ENCODE measurements around the gene THRA. TPM values are rescaled to one million over a fixed set of nuclear protein-coding genes. Genes with fewer than 3 reads are reported as not detected.

The THRA gene
- total and polyA plus RNA-seq, 2 of the 8 experiments (the other 6 are each of a cell fraction or from before 2014, with no cell fraction given): 6.4 to 10.2 TPM

- DNase-seq (ENCODE audit: low read depth in 1 of 2, low spot score in 2 of 2) (no peak), FAIRE-seq (no peak)
- H3K14ac ChIP-seq (ENCODE audit: insufficient read length): no peak within 1 kb of the TSS
- H3K36me3 ChIP-seq (ENCODE audit: control insufficient read depth in 2 of 4, insufficient read depth in 4 of 4, low read length in 3 of 4): peaks cover 0 to 3% (median 0%) of the 10 kb centered on the region in 4 experiments; a peak in 2 of 8 replicates
- no peak within 1 kb of the TSS for H3K23ac ChIP-seq (ENCODE audit: insufficient read length)
- H3K23me2 ChIP-seq (ENCODE audit: low read depth, low read length): no peaks in the 10 kb centered on the region; the same call in 1 of the 2 replicates
- peak within 1 kb of the TSS; percentile 10; the same call in 1 of the 2 replicates for H3K27ac ChIP-seq (ENCODE audit: low read depth, low read length)
- no peak for TF ChIP-seq CHD2 (IDR thresholded peaks at IDR 0.05; ENCODE audit: low read length)
- TF ChIP-seq BCL11A (IDR thresholded peaks at IDR 0.05; ENCODE audit: low read depth in 2 of 2, low read length in 2 of 2): no peak
- TF ChIP-seq CEBPB (IDR thresholded peaks at IDR 0.05; ENCODE audit: low read depth, low read length): no peak
- H2AK5ac ChIP-seq (ENCODE audit: low read depth, low read length): 0 out of 2 replicates have a peak within 1 kb of the TSS, but pooled peaks have one; percentile 65
- no peak within 1 kb of the TSS for H3K56ac ChIP-seq (replicated peaks; ENCODE audit: insufficient read length, low read depth, low read length)
- peaks cover 0 to 27% (median 18%) of the 10 kb centered on the region in 4 experiments; a peak in 6 of 7 replicates for H3K4me1 ChIP-seq (replicated peaks in 1 of 4; ENCODE audit: control insufficient read depth in 3 of 4, insufficient read depth in 4 of 4, low read length in 3 of 4)
- H3K4me2 ChIP-seq (ENCODE audit: insufficient read depth in 1 of 2, low read depth in 2 of 2, low read length in 2 of 2): no peak within 1 kb of the TSS
- peak within 1 kb of the TSS; percentile 11 for H4K5ac ChIP-seq (ENCODE audit: insufficient read length, low read depth, low read length)
- H3K9ac ChIP-seq (replicated peaks in 1 of 4; ENCODE audit: extremely low read depth in 1 of 4, low read depth in 3 of 4, low read length in 3 of 4): no peak within 1 kb of the TSS
- 0 out of 2 replicates have a peak within 1 kb of the TSS, but pooled peaks have one; percentile 35 for H2AFZ ChIP-seq (ENCODE audit: low read length)
- ChIA-PET CTCF (ENCODE audit: partially characterized antibody) (interaction anchor here (0.6 to 15.0 kb wide), 25 partner anchors 8 to 302 kb away, joined by 3 to 428 read pairs (median 4); partner anchors contain the start of gene NR1D1), POLR2A (ENCODE audit: partially characterized antibody) (interaction anchor here (0.7 to 4.6 kb wide), 10 partner anchors 11 to 110 kb away, joined by 3 to 42 read pairs (median 4); partner anchors contain the start of gene PSMD3)
- H2BK15ac ChIP-seq (ENCODE audit: low read length): peak within 1 kb of the TSS; percentile 81
- H3K9me3 ChIP-seq (ENCODE audit: insufficient read depth in 2 of 2, low read depth in 1 of 2, low read length in 1 of 2): no peaks in the 10 kb centered on the region; a peak in 1 of 4 replicates
- H3K18ac ChIP-seq (ENCODE audit: extremely low read depth, low read length): peak within 1 kb of the TSS; percentile 32
- peak within 1 kb of the TSS; percentile 76 for H4K91ac ChIP-seq (replicated peaks; ENCODE audit: insufficient read length, low read length)
- 0 out of 2 replicates have a peak, but pooled peaks cover 2% of the 10 kb centered on the region for H3K79me1 ChIP-seq (ENCODE audit: low read depth, low read length)
- H2BK20ac ChIP-seq (ENCODE audit: low read length): no peak within 1 kb of the TSS; the same call in 1 of the 2 replicates
- no peak within 1 kb of the TSS for H2BK120ac ChIP-seq (replicated peaks; ENCODE audit: low read depth, low read length)
- 83% methylated on average over 20 of the region's 20 CpGs; no CpG with 5 or more reads in 1 of the 2 experiments for WGBS, 2 experiments (ENCODE audit: extremely low coverage in 1 of 2, insufficient coverage in 1 of 2, insufficient read length in 1 of 2, insufficient replicate concordance in 2 of 2, low coverage in 1 of 2, low lambda C conversion rate in 2 of 2, missing lambda C conversion rate in 1 of 2)
- no peaks in the 10 kb centered on the region for H4K20me1 ChIP-seq (replicated peaks in 1 of 2; ENCODE audit: control insufficient read depth in 1 of 2, insufficient read depth in 2 of 2, low read length in 2 of 2)
- peaks cover 0 to 2% (median 0%) of the 10 kb centered on the region in 4 experiments; a peak in 2 of 7 replicates for H3K27me3 ChIP-seq (replicated peaks in 1 of 4; ENCODE audit: control insufficient read depth in 3 of 4, extremely low read depth in 1 of 4, insufficient read depth in 3 of 4, low read length in 3 of 4)
- H2BK5ac ChIP-seq (ENCODE audit: low read depth, low read length): peak within 1 kb of the TSS; percentile 71
- peak within 1 kb of the TSS; percentile 80; the same call in 1 of the 2 replicates for H2BK12ac ChIP-seq (ENCODE audit: low read depth, low read length)
- H3K4me3 ChIP-seq (ENCODE audit: extremely low read depth in 1 of 4, insufficient read depth in 2 of 4, low read depth in 3 of 4, low read length in 4 of 4): no peak within 1 kb of the TSS
- no peak within 1 kb of the TSS for H3K4ac ChIP-seq (replicated peaks; ENCODE audit: insufficient read length, low read depth, low read length)
- no peaks in the 10 kb centered on the region for H3K79me2 ChIP-seq (ENCODE audit: control insufficient read depth in 1 of 2, insufficient read depth in 2 of 2, low read length in 2 of 2)
- H4K8ac ChIP-seq (ENCODE audit: extremely low read depth, insufficient read depth, low read length): peak within 1 kb of the TSS; percentile 84
Measured at GRCh38 chr17:40015005-40015997, 47.5 kb upstream of the THRA start, which contains the start of gene CSF3. Gene CSF3, plus strand, starts transcription at chr17:40015440. Its CDS starts 35 bp downstream, at chr17:40015475.

Measured in H1 (cell line).